Measurements from ENCODE around the gene ITCH. TPM values are rescaled to one million over a fixed set of nuclear protein-coding genes. Genes with fewer than 3 reads are reported as not detected.

ITCH gene
- total RNA-seq, 1 donor from 2014 or later: 66.3 TPM

DNA sequence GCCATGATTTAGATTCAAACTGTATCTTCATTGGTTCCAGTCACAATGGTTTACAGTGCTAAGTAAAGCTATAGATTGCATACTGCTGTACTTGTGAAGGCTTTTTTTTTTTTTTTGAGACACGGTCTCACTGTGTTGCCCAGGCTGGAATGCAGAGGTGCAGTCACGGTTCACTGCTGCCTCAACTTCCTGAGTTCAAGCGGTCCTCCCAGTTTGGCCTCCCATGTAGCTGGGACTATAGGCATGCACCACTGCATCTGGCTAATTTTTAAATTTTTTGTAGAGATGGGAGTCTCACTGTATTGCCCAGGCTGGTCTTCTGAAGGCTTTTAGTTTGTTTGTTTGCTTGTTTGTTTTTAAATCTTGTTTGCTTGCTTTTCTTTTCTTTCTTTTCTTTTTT, 24.9 kb downstream of the ITCH start:
- DNase-seq: no peak
- ATAC-seq (ENCODE audit: low read depth): no peak
- ChIA-PET POLR2A (interaction anchor here (0.7 kb wide), 1 partner anchor 146 kb away, joined by 6 read pairs; no protein-coding TSS in a partner anchor), CTCF (interaction anchor here (0.7 to 1.5 kb wide), 2 partner anchors 75 to 387 kb away, joined by 3 to 4 read pairs; no protein-coding TSS in a partner anchor)
- Mint-ChIP-seq H3K36me3 (ENCODE audit: low read depth) (peaks cover 33% of the 10 kb centered on the region), H3K27me3 (no peaks in the 10 kb centered on the region), H3K9me3 (no peaks in the 10 kb centered on the region), H3K27ac (no peak overlapping the region), H3K4me3 (no peak overlapping the region), H3K4me1 (peaks cover 47% of the 10 kb centered on the region)
- intact Hi-C loops (cut with micrococcal nuclease): no loop called here
- TF ChIP-seq, protein P1, sequence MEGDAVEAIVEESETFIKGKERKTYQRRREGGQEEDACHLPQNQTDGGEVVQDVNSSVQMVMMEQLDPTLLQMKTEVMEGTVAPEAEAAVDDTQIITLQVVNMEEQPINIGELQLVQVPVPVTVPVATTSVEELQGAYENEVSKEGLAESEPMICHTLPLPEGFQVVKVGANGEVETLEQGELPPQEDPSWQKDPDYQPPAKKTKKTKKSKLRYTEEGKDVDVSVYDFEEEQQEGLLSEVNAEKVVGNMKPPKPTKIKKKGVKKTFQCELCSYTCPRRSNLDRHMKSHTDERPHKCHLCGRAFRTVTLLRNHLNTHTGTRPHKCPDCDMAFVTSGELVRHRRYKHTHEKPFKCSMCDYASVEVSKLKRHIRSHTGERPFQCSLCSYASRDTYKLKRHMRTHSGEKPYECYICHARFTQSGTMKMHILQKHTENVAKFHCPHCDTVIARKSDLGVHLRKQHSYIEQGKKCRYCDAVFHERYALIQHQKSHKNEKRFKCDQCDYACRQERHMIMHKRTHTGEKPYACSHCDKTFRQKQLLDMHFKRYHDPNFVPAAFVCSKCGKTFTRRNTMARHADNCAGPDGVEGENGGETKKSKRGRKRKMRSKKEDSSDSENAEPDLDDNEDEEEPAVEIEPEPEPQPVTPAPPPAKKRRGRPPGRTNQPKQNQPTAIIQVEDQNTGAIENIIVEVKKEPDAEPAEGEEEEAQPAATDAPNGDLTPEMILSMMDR (IDR thresholded peaks at IDR 0.05): no peak

DNA sequence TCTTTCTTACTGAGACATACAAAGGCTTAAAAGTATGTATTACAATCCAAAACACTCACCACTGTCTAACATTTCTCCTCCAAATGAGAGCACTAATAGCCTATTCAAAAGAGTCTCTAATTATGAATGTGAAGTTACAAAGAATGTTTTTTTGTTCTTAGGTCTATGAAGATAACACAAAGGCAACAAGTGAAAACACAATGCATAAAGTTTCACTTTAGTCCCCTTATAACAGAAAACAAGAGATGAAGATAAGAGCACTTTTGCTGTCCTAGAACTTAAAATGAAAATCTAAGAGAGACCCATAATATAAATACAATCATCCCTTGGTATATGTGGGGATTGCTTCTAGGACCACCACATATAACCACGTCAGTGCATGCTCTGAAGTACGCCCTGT, 25.6 kb downstream of the ITCH start:
- CTCF ChIA-PET: interaction anchor here (1.5 kb wide), 1 partner anchor 76 kb away, joined by 4 read pairs; no protein-coding TSS in a partner anchor
- peak overlapping the region; percentile 36 for H3K27ac Mint-ChIP-seq
- POLR2A ChIA-PET: no interaction called here
- peaks cover 47% of the 10 kb centered on the region for H3K4me1 Mint-ChIP-seq
- DNase-seq: no peak
- H3K9me3 Mint-ChIP-seq: no peaks in the 10 kb centered on the region
- H3K36me3 Mint-ChIP-seq (ENCODE audit: low read depth): peaks cover 40% of the 10 kb centered on the region
- intact Hi-C loops (cut with micrococcal nuclease): no loop called here
- H3K4me3 Mint-ChIP-seq: no peak overlapping the region
- ATAC-seq (ENCODE audit: low read depth): no peak
- TF ChIP-seq, protein P1 (IDR thresholded peaks at IDR 0.05): no peak
- no peaks in the 10 kb centered on the region for H3K27me3 Mint-ChIP-seq

DNA sequence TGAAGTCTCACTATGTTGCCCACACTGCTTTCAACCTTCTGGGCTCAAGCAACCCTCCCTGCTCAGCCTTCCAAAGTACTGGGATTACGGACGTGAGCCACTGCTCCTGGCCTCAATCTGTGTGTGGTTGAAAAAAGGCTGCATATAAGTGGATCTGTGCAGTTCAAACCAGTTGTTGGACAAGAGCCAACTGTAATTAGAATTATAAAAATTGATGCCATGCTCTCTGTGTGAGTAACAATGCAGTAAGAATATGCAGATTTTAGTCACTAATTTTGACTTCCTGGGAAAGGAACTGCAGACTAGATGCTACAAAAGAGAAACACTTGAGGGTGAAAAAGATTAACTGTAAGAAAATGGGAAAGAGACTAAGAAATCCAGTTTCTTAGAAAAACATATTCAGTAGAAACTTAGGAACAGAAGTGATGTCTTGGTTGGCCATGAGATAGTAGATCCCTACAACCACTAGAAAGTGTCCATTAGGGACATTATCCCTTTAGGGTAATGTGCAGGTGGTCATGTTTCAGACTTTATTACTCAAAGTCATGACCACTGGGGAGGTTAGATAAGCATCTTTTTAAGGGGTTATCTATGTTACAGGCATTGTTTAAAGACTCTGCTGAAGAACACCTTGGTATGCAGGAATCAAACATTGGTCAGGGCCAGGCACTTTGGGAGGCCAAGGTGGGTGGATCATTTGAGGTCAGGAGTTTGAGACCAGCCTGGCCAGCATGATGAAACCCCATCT, 26.3 kb downstream of the ITCH start:
- ChIA-PET CTCF (no interaction called here), POLR2A (no interaction called here)
- Mint-ChIP-seq H3K27me3 (no peaks in the 10 kb centered on the region), H3K27ac (no peak overlapping the region), H3K4me1 (peaks cover 47% of the 10 kb centered on the region), H3K36me3 (ENCODE audit: low read depth) (peaks cover 46% of the 10 kb centered on the region), H3K9me3 (no peaks in the 10 kb centered on the region), H3K4me3 (no peak overlapping the region)
- ATAC-seq (ENCODE audit: low read depth) (no peak), DNase-seq (no peak)
- TF ChIP-seq, protein P1 (IDR thresholded peaks at IDR 0.05): no peak
- intact Hi-C loops (cut with micrococcal nuclease): no loop called here

DNA sequence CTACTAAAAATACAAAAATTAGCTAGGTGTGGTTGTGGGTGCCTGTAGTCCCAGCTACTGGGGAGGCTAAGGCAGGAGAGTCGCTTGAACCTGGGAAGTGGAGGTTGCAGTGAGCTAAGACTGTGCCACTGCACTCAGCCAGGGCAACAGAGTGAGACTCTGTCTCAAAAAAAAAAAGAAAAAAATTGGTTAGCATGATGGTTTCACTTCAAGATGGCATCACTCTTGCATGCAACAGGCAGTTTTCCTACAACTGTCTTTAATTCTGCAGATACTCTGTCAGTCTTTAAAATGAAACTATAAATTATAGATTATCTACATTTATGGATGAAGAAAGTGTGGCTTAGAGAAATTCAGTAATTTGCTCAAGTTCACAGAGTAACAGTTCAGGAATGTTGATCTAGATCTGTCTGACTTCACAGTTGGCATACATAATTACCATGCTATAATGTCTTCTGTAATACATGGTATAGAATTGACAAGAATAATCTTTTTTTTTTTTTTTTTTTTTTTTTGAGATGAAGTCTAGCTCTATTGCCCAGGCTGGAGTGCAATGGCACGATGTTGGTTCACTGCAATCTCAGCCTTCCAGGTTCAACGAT, 27.0 kb downstream of the ITCH start:
- ChIA-PET POLR2A (no interaction called here), CTCF (no interaction called here)
- H3K36me3 Mint-ChIP-seq (ENCODE audit: low read depth): peaks cover 50% of the 10 kb centered on the region
- no peak overlapping the region for H3K27ac Mint-ChIP-seq
- no peak for DNase-seq
- TF ChIP-seq, protein P1 (IDR thresholded peaks at IDR 0.05): no peak
- intact Hi-C loops (cut with micrococcal nuclease): no loop called here
- no peak overlapping the region for H3K4me3 Mint-ChIP-seq
- no peaks in the 10 kb centered on the region for H3K9me3 Mint-ChIP-seq
- no peaks in the 10 kb centered on the region for H3K27me3 Mint-ChIP-seq
- peaks cover 46% of the 10 kb centered on the region for H3K4me1 Mint-ChIP-seq
- no peak for ATAC-seq (ENCODE audit: low read depth)

DNA sequence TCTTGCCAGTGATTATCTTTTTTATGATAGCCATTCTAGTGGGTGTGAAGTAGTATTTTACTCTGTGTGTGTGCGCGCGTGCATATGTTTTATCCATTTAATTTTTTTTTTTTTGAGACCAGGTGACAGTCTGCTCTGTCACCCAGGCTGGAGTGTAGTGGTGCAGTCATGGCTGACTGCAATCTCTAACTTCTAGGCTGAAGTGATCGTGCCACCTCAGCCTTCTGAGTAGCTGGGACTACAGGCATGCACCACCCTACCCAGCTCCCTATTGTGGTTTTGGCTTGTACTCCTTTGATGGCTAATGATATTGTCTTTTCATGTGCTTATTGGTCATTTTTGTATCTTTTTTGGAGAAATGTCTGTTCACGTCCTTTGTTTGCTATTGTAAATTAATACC, 33.3 kb downstream of the ITCH start:
- ChIA-PET CTCF (no interaction called here), POLR2A (no interaction called here)
- TF ChIP-seq, protein P1 (IDR thresholded peaks at IDR 0.05): no peak
- no peak overlapping the region for H3K27ac Mint-ChIP-seq
- intact Hi-C loops (cut with micrococcal nuclease): no loop called here
- peaks cover 8% of the 10 kb centered on the region for H3K4me1 Mint-ChIP-seq
- DNase-seq (no peak), ATAC-seq (ENCODE audit: low read depth) (no peak)
- H3K9me3 Mint-ChIP-seq: no peaks in the 10 kb centered on the region
- H3K36me3 Mint-ChIP-seq (ENCODE audit: low read depth): peaks cover 58% of the 10 kb centered on the region
- no peaks in the 10 kb centered on the region for H3K27me3 Mint-ChIP-seq
- no peak overlapping the region for H3K4me3 Mint-ChIP-seq
